NCI-H2227 treated with DMSO at 0.1 percent for 48 hours (cell line): ENCODE data around the gene SH3TC1.

ENCODE experiments used
- DNase-seq: peaks from one replicate; lab custom pipeline; 2025; lab: John Stamatoyannopoulos, UW

Gene SH3TC1

DNA sequence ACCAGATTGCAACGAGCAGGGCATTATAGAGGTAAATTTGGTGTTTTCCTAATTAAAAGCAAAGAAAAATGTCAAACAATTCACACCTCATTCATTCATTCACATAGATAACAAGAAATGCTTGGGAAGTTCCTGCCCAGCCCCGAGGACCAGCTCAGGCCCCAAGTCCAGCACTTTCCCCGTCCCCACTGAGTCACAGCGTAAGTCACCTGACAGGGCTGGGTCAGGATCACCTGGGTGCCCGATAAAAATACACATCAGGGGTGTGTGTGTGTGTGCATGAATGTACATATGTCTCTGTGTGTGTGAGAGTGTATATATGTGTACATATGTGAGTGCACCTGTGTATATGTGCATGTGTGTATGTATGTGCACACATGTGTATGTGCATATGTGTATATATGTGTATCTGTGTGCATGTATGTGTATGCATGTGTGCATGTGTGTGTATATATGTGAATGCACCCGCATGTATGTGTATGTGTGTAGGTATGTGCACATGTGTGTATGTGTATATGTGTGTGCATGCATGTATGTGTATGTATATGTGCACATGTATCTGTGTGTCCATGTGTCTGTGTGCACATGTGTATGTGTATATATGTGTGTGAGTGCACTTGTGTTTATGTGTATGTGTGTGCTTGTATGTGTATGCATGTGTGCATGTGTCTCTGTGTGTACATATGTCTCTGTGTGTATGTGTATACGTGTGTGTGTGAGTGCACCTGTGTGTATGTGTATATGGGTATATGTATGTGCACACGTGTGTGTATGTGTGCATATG lies 18.6 kb upstream of the SH3TC1 start:
- no peak for DNase-seq

DNA sequence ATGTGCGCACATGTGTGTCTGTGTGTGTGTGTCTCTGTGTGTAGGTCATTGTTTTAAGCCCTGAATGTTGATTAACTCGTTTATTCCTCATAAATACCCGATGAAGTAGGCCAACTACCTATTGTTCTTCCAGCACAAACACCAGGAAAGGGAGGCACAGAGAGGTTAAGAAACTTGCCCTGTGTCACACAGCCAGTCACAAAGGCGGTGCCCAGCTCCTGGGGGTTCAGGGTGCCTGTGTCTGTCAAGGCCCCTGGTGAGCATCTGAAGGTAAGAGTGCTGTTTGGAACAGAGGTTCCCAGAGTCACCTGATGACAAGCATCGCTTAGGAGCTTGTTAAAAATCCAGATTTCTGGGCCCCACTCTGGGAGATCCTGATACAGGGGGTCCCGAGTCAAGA lies 18.0 kb upstream of the SH3TC1 start:
- no peak for DNase-seq

DNA sequence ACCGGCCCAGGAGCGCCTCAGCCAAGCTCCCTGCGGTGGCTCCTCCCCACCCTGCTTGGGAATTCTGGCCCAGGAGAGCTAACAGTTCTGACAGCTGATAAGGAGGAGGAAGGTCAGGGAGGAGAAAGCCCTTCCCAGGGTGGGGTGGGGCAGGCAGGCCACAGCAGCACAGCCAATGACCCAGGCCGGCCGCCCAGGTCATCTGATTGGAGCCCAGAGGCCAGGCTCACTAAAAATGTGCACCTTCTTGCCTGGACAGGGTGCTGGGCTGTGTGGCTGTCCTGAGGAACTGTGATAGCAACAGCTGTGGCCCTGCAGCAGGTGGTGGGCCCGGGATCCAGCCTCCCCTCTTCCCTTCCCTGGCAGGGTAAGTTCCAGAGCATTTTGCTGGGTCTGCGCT lies 17.2 kb upstream of the SH3TC1 start:
- DNase-seq = no peak

DNA sequence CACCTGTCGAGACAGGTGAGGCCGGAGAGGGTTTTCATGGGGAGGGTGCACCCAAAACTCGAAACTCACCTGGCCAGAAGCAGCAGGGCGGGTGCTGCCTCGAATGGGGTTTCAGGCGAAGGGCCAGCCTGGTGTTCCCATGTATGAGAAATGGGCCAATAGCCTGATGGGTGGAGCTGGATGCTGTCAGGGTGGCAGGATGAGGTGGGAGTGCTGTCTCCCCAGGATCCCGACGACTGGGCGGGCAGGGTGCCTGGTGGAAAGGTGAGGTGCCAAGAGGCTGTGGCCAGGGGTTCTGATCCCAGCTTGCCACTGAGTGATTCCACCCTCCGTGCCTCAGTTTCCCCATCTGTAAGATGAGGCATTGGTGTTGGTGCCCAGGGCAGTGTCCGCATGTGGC lies 16.8 kb upstream of the SH3TC1 start:
- no peak for DNase-seq

DNA sequence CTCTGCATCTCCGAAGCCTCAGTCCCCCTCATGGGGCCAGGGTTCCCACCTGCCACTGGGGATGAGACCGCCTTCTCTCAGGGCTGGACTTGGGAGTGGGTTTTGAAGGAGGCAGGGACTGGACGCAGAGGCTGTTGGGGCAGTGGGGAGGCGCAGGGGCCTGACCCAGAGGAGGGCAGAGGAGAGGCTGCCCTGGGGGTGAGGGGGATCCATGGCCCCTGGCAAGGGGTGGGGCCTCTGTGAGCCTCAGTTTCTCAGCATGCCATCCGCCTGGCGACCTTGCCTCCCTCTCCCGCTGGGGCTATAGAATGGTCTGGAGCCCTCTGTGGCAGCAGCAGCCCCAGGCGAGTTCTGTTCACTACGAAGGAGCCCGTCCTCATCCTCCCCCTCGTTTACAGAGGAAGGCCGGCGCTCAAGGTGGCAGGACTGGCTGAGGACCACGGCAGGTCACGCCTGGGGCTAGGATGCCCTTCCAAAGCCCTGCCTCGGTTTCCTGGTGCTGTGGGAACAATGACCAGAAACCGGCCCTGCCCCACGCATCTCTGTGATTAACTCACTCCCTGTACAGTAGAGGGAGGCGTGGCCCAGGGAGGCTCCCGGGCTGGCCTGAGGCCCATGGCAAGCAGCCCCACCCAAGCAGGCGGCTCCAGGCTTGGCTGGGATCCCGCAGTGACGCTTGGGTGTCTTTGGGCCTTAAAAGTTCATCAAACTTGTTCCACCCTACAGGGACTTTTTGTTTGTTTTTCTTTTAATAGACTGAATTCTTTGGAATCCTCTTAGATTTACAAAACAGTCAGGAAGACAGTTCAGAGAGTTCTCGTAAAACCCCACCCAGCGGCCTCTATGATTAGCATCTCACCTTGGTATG lies 16.0 kb upstream of the SH3TC1 start:
- no peak for DNase-seq

DNA sequence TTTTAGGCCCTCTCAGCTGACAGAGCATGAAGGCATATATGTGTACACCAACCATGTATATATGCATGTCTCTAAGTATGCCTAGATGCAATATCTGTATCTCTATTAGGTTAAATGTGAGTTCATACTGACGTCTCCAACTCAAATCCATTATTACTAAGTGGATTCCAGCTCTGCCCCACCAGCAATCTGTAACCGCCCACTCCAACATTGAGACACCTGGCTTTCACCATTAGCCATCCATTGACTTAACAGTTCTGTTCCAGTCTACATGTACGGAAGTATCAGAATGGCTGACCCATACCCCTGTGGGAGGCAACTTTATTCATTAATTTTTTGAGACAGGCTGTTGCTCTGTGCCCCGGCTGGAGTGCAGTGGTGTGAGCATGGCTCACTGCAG lies 15.0 kb upstream of the SH3TC1 start:
- no peak for DNase-seq

DNA sequence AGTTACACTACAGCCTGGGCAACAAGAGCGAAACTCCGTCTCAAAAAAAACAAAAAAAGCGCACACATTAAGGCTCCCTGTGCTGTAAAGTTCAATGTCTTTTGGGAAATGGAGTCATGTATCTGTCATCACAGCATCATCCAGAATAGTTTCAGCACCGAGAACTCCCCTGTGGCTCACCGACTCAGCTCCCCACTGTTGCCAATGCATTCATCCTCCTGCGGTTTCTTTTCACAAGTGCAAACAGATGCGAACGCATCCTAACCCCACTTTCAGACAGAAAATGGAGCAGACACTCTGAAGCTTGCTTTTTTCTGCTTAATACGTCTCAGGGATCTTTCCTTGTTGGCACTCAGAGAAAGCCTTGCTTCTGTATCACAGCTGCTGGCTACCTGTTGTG lies 13.8 kb upstream of the SH3TC1 start:
- no peak for DNase-seq

DNA sequence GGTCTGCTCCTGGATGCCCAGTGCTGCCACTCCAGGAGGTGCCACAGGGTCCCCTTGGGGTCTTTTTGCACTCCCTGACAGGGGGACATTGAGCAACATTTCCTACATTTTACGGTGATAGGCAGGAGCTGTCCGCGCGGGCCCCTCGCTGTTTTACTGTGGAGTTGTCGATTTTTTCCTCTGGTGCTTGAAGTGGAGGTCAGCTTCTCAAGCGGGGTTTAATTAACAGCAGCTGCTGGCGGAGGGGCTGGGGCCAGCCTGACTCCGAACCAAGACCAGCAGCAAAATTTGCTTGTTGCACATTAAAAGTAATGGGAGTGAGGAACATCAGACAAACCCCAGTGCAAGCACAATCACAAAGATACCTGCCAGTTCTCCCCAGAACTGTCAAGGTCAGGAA lies 13.2 kb upstream of the SH3TC1 start:
- no peak for DNase-seq

DNA sequence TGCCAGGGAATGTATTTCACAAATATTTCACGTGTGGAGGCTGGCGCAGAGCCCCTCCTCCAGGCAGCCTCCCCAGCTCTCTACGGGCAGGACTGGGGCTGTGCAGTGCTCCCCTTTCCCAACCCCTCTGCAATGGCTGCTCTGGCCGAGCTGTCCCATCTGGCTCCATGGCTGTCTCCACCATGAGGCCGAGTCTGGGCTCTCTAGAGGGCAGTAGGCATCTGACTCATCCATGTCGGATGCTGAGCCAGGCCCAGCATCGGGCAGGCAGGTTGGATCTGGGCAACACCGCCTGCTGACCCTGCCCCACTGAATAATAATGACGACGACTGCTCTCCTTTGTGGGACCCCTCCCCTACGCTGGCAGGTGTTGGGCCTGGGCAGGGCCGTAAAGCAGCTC lies 11.0 kb upstream of the SH3TC1 start:
- DNase-seq = no peak

DNA sequence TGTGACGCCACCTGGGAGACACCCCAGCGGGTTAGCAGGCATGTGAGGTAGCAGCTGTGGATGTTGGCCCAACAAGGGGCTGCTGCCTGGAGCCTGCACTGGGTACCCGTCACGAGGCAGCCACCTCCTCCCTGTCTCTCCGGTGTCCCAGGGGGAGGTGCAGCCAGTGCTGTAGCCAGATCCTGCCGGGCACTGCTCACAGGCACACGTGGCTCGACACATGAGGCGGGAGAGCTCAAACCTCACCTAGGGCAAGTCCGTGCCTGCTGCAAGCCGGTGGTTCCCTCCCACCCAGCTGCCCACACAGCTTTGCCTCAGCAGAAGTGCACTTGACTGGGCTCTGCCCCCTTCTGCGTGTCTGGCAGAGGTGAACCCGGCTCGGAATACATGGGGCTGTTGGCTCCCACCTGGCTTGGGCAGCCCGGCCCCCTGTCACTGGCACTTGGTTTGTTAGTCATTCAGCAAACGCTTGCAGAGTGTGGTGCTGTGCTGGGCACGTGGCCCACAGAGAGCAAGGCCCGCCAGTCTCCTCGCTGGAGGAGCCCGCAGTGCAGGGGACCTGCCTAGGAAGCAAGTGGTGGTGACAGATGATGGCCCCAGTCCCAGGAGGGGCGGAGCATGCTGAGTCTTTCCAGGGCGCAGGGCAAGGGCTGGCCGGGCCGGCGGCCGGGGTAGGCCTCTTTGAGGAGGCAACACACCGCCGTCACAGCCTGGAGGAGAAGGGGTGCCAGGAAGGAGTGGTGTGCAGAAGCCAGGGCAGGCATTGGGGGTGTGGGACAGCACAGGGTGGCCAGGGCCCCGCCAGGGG lies 10.1 kb upstream of the SH3TC1 start:
- no peak for DNase-seq

DNA sequence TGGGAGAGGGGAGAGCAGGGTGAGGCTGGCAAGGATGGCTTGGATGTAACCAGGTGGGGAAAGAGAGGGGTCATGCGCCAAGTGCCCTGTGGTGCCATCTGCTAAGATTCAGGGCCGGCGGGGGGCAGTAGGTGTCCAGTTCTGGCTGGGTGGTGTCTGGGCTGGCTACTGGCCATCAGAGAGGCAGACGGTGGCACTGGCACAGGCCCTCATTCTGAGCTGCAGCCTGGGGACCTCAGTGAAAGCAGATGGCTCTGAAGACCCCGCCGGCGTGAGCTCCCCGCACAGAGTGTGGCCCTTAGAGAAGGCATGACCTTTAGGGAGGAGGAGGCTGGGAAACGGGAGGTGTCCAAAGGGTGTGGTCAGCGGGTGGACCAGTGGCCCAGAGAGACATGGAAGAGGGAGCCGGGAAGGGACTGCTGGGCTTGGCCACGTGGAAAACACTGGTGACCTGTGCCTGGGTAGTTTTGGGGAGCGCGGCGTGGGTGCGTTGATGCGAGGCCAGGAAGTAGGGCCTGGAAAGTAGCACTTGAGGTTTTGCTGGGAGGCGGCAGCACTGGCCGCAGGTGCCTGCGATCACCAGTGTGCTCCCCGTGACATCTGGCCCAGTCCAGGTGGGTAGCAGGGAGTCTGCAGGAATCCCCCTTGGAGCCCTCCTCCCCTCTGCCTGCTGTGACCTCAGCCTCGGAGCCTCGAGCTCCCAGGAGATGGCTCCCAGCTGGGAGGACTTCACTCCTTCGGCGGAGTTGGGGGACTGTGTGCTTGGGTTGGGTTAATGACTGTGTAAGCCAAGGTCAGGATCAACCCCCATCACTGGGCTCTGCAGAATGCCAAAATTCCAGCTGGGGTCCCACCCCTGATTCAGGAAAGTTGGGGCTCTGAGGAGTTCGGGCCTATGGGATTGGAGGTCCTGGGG lies 9.3 kb upstream of the SH3TC1 start:
- no peak for DNase-seq

DNA sequence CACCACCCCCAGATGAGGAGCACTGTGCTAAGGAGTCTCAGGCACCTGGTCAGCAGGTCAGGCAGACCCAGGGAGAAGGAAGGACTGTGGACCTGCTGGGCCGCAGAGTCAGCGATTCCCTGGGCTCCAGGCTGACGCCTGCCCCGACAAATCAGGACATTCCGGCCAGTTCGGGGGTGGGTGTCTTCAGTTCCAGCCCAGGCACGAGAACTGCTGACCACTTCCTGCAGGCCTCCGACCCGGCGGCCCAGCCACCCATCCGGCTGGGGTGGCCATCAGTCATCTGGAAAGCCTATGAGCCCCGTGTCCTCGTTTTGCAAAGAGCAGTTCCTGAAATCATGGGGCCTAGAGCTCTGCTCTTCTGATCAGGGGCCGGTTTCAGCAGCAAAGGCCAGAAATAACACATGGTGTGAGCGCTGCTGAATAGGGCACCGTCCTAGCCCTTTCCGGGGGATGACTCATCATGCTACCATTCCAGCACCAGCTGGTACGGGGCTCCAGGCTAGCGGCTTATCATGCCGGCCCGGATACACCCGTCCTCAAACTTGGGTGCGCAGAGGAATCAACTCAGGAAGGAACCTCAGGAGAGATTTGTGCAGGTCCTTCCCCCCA lies 7.8 kb upstream of the SH3TC1 start:
- no peak for DNase-seq

DNA sequence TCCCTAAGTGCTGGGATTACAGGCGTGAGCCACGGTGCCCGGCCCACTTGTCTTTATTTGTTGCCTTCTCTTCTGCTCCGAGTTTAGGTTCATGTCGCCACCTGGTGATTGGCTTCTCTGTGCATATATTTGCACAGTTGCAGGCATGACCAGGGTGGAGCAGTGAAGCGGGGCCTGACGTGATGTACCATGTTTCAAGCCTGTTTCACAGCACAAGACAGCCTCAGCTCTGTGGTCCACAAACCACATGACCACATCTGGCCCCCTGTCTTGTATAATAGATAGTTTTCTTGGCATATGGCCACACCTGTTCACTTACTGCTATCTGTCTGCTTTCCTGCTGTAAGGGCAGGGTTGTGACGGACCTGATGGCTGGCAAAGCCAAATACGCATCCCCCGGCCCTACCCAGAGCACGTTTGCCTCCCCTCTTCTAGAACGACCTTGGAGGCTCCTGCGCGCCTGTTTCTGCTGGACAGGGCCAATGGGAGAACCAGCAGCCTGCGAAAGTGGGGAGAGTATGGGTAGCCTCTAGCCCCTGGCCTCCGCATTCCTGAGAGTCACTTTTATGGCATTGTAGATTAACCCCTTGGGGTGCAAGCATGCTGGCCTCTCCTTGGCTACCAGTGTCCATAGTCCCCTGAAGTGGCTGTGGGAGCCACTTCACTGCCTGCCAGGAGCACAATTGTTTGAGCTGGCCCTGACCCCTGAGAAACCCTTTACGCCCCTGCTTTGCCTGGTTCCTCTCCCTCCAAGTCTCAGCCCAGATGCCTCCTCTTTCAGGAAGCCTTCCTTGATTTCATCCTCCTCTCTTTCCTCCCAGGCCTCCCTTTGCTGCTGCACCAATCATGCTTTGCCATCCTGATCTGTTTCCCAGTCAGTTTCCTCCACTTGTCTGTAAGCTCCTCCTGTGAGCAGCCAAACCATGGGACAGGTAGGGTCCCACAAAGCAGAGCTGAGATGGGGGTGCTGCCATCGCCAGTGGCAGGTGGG lies 6.0 kb upstream of the SH3TC1 start:
- DNase-seq = no peak

DNA sequence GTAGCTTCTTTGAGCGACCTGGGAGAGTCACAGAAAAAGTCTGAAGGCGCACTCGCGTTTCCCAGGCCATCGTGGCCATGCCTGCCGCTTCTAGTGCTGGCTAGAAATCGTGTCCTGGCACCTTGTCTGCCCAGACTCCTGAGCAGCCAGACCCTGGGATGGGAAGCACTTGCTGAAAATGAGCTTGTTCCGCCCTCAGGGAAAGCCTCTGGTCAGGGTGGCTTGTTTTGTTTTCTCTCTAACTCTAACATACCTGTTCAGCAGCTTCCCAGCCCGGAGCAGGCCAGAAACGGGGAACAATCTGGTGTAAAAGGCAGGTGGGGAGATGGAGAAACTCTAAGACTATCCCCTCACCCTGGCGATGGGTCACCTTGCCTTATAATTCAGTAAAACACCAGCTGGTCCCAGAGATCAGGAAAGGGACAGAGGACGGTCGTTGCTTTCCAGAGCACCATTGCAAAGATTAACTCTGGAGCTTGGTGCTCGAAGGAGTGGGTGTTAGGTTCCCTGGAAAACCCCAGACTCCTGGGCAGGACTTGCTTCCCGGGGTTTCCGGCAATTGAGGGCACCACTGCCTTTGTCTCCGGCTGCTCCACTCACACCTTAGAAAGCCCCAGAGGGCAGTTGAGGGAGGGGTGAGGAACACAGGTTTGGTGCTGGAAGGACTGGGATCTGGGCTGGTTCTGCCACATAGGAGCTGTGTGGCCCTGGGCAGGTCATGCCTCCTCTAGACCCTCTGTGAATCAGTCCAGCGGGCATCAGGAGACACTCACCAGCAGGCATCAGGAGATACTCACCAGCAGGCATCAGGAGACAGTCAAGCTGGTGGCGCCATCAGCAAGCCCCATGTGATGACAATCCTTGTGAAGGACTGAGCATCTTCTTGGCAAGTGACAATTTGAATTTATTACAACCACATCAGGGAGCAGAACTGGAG lies 4.5 kb upstream of the SH3TC1 start:
- no peak for DNase-seq

DNA sequence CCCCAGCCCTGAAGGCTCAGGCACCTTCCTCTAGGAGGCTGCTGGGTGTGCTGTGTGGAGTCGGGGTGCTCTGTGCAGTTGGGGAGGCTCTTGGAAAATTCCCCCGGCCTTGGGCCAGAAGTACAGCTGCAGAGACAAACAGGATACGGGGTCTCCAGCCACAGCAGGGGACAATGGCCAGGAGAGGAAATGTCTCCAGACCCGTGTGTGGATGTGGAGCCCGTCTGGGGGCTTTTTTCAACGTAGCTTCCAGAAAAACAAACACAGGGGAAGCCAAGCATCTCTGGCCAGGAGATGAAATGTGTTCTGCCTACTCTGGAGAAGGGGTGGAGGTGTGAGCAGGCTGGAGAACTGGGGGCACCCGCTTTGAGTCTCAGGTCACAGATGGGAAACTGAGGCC lies 3.7 kb upstream of the SH3TC1 start:
- no peak for DNase-seq

DNA sequence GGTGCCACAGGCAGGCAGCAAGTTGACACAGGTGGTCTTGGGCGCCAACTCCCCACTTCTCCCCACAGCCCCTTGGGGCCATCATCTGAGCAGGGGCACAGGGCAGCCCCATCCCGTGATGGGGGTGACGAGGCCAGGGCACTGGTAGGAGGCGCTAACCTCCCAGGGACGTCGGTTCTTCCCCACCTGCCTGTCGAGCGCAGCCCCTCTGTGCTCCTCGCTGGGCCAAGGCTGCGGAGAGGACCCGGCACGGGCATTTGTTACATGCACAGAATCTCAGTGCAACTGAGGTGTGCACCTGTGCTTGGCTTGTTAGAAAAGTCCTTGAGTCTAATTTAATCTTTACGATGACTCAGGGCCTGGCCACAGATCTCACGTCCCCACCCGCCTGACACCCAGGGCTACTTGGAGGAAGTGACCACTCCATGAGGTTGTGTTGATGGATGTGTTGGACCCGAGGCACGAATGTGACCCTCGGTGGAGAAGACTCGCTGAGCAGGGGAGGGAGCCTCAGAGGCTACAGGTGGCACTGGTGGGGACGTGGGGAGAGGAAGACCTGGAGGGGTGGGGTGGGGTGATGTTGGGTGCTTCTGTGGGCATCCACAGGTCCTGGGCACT lies 3.1 kb upstream of the SH3TC1 start:
- DNase-seq = no peak

DNA sequence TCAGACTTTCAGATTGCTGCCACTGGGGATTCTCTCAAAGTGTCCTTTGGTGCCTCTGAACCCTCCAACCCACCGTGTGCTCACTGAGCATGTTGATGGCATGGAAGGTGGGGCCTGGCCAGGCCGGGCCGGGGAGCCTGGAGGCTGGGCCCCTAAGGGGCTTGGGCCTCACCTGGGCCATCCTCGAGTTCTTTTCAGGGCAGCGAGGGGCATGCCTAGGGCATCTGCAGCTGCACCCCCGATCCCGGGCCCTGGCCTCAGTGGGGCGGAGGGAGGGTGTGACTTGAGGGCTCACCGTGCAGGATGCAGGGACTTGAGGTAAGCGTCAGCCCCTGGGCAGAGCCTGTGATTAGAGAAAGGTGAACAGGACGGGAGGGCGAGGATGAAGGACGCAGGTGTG lies 1.6 kb upstream of the SH3TC1 start:
- DNase-seq = no peak

DNA sequence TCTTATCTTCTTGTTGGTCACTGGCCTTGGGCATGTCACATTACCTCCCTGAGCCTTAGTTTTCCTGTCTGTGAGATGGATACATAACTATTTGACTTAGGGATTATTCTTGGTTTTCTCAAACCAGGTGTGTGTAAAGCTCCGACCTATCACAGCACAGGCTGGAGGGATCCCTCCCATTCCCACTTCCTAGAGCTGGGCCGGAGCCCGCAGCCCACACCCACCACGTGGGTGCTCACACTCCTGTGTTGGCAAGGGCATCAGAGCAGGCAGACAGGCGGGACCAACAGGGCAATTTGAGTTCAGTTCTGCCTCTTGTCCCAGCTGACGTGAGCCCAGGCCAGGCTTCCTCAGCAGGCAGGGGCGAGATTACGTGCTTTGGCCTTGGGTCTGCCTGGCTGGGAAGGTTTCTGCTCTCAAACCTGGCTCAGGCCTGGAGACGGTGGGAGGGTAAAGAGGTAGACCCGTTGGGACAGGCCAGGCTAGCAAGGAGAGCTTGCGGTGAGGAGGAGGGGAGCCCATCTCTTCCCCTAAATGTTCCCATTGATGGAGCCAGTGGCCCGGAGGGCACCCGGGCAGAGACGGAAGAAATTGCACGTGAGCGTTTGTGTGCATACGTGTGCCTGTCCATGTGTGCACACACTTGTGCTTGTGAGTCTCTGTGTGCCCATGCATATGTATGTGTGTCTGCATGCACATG lies 734 bp upstream of the SH3TC1 start:
- DNase-seq = no peak
